Astrocyte of the cerebellum (primary cell): ENCODE measurements around the gene LRRC42.
"Not testable (repeated sequence)": the region's sequence is repeated elsewhere in the genome, so short reads cannot be mapped to it uniquely, and the experiment has no call there.

Source experiments
- DNase-seq: peaks from one replicate; pipeline ENCODE4 v3.0.0-alpha.2; 2011; ENCODE audit warnings: low read depth
- H3K4me3 ChIP-seq: 2 replicates; pipeline ENCODE4 v1.5.1; 2011; ENCODE audit warnings: mild to moderate bottlenecking, low read depth, low read length, moderate library complexity
- CTCF ChIP-seq: IDR thresholded peaks from 2 replicates; pipeline ENCODE4 v1.5.1; 2012; ENCODE audit warnings: low read length, low read depth, moderate library complexity, mild to moderate bottlenecking; ENCODE audit errors: missing control alignments
- in situ Hi-C: cut with HindIII; loops from 2 replicates; pipeline ENCODE4 v1.10.0; 2017; ENCODE audit warnings: low sequenced_read_pairs

LRRC42 gene

DNA sequence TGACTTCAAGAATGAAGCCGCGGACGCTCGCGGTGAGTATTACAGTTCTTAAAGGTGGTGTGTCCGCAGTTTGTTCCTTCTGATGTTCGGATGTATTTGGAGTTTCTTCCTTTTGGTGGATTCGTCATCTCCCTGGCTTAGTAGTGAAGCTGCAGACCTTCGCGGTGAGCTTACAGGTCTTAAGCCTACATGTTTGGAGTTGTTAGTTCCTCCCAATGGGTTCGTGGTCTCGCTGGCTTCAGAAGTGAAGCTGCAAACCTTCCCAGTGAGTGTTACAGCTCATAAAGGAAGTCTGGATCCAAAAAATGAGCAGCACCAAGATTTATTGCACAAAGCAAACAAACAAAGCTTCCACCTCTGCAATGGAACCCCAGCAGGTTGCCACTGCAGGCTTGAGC lies 57.1 kb downstream of the LRRC42 start:
- DNase-seq, result no peak
- no peak for TF ChIP-seq CTCF
- no peak overlapping the region for H3K4me3 ChIP-seq
- in situ Hi-C loops, result no loop called here

DNA sequence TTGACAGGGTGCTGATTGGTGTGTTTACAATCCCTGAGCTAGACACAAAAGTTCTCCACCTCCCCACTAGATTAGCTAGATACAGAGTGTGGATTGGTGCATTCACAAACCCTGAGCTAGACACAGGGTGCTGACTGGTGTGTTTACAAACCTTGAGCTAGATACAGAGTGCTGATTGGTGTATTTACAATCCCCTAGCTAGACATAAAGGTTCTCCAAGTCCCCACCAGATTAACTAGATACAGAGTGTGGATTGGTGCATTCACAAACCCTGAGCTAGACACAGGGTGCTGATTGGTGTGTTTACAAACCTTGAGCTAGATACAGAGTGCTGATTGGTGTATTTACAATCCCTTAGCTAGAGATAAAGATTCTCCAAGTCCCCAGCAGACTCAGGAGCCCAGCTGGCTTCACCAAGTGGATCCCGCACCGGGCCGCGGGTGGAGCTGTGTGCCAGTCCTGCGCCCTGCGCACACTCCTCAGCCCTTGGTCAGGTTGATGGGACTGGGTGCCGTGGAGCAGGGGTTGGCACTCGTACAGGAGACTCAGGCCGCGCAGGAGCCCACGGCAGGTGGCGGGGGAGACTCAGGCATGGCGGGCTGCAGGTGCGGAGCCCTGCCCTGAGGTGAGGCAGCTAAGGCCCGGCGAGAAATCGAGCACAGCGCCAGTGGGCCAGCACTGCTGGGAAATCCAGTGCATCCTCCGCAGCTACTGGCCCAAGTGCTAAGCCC lies 57.8 kb downstream of the LRRC42 start:
- DNase-seq, H3K4me3 ChIP-seq, in situ Hi-C loops: not testable (repeated sequence)

DNA sequence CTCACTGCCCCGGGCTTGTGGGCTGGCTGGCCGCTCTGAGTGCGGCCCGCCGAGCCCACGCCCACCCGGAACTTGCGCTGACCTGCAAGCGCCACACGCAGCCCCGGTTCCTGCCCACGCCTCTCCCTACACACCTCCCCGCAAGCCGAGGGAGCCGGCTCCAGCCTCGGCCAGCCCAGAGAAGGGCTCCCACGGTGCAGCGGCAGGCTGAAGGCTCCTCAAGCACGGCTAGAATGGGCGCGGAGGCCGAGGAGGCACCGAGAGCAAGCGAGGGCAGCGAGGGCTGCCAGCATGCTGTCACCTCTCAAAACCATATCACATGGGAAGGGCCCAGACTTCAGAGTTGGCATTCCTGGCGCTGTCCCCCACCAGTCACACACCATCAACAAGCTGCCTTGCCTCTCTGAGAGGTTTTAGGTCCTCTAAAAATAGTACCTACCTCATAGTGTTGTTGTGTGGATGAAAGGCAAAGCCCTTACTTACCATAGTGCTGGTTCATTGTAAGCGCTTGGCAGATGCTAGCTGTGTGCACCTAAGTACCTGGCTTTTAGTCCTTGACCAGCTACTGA lies 58.4 kb downstream of the LRRC42 start:
- in situ Hi-C loops, result no loop called here
- no peak for DNase-seq
- H3K4me3 ChIP-seq, result no peak overlapping the region
- TF ChIP-seq CTCF, result no peak

DNA sequence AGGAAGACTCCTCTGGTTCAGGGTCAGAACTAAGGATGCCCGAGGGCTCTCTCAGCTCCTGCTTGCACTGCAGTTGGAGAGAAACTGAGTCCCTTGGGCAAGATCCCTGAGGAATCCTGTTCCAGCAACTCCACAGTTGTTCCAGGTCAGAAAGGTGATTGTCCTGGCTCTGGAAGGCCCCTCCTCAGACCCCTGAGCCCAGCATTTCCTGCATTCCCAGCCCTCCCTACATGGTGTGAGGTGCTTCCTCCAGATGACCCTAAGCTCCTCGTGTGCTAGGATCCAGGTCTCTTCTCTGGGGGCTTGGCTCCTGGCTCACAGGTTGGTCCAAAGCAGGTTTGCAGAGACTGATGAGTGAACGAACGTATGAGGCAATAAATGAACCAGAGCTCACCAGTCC lies 60.4 kb downstream of the LRRC42 start:
- H3K4me3 ChIP-seq, result no peak overlapping the region
- no peak for TF ChIP-seq CTCF
- no peak for DNase-seq
- in situ Hi-C loops, result no loop called here

DNA sequence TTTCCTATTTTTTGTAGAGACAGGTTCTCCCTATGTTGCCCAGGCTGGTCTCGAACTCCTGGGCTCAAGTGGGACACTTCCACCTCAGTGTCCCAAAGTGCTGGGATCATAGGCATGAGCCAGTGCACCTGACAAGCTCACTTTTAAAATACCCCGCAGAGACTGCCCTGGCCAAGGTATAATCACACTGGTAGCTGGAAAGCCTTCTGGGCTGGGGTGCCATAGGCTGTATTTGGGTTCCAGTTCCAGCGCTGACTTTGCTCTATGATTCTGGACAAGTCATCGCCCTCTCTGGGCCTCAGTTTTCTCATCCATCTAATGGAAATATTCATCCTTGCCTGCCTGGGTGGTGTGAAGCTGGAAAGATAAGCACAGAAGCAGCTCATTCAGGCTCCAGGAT lies 61.5 kb downstream of the LRRC42 start:
- no peak for DNase-seq
- TF ChIP-seq CTCF, result no peak
- H3K4me3 ChIP-seq, result no peak overlapping the region
- in situ Hi-C loops, result no loop called here

DNA sequence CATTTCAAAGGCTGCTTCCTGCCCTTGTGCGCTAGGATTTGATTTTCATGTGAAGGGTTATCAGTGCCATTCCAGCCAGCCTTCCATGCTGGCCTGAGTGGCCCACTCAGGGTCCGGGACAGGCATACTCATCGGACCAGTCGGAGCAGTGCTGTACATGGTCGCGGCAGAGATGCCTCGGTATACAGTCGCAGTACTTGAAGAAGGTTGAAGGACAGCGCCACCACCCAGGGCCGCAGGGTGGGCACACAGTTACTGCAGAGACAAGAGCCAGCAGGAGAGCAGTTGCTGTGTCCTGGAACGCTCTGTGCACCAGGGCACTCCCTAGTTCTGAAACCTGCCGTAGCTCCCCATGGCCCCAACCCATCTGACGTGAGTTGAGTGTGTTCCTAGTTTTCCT lies 62.7 kb downstream of the LRRC42 start:
- no peak overlapping the region for H3K4me3 ChIP-seq
- in situ Hi-C loops, result no loop called here
- DNase-seq, result no peak
- TF ChIP-seq CTCF, result no peak

GRCh38 chr1:54009406-54009805 lies 63.3 kb downstream of the LRRC42 start:
- DNase-seq, result no peak
- in situ Hi-C loops, result no loop called here
- no peak overlapping the region for H3K4me3 ChIP-seq
- TF ChIP-seq CTCF, result no peak
